Karpas-422 (cell line): ENCODE results near the gene TPM2. TPM values are rescaled to one million over a fixed set of nuclear protein-coding genes. Genes with fewer than 3 reads are reported as not detected.

Experiments
- DNase-seq: peaks from one replicate; pipeline ENCODE4 v3.0.0-alpha.2; 2015
- H2AFZ ChIP-seq: fragments of 200-600 bp; sonication (generic); 2 replicates; pipeline ENCODE4 v1.6.1; 2014; ENCODE audit warnings: antibody characterized with exemption, low read length, mixed read lengths
- H3K27ac ChIP-seq: fragments of 200-600 bp; sonication (generic); 2 replicates; pipeline ENCODE4 v1.5.1; 2014; ENCODE audit warnings: mild to moderate bottlenecking, low read length, moderate library complexity
- H3K27me3 ChIP-seq: fragments of 200-600 bp; sonication (generic); 2 replicates; pipeline ENCODE4 v1.6.1; 2014; ENCODE audit warnings: low read length, mixed read lengths
- H3K36me3 ChIP-seq: fragments of 200-600 bp; sonication (generic); 2 replicates; pipeline ENCODE4 v1.6.1; 2014; ENCODE audit warnings: low read length, mixed read lengths; ENCODE audit not compliant: insufficient read depth
- H3K4me1 ChIP-seq: fragments of 200-600 bp; sonication (generic); 2 replicates; pipeline ENCODE4 v1.6.1; 2014; ENCODE audit warnings: mild to moderate bottlenecking, low read length, mixed read lengths
- H3K4me2 ChIP-seq: fragments of 200-600 bp; sonication (generic); 2 replicates; pipeline ENCODE4 v1.6.1; 2014; ENCODE audit warnings: low read length, low read depth, mild to moderate bottlenecking; ENCODE audit not compliant: poor library complexity, severe bottlenecking
- H3K4me3 ChIP-seq: fragments of 200-600 bp; sonication (generic); 2 replicates; pipeline ENCODE4 v1.5.1; 2014; ENCODE audit warnings: mild to moderate bottlenecking, antibody characterized with exemption, low read length, mixed read lengths
- H3K79me2 ChIP-seq: fragments of 200-600 bp; sonication (generic); 2 replicates; pipeline ENCODE4 v1.6.1; 2014; ENCODE audit warnings: mild to moderate bottlenecking, low read length, mixed read lengths
- H3K9ac ChIP-seq: fragments of 200-600 bp; sonication (generic); 2 replicates; pipeline ENCODE4 v1.6.0; 2014; ENCODE audit warnings: low read length
- H3K9me2 ChIP-seq: fragments of 200-600 bp; sonication (generic), shearing (Covaris generic); replicated peaks from 2 replicates; pipeline ENCODE4 v1.6.0; 2014; ENCODE audit warnings: mild to moderate bottlenecking, low read length, moderate library complexity; ENCODE audit not compliant: insufficient read depth
- H3K9me3 ChIP-seq: fragments of 300-700, 200-600 bp; sonication (generic); 2 replicates; pipeline ENCODE4 v1.6.1; 2014; ENCODE audit warnings: low read length, mixed read lengths
- H4K20me1 ChIP-seq: fragments of 200-600 bp; sonication (generic); 2 replicates; pipeline ENCODE4 v1.6.1; 2014; ENCODE audit warnings: mild to moderate bottlenecking, antibody characterized with exemption, low read length, low read depth; ENCODE audit not compliant: insufficient read depth
- total RNA-seq: library from RNA; depleted of rRNA; stranded (reverse); fragments of >200 nt; shearing (Covaris generic); gene quantifications from 2 replicates; pipeline ENCODE4 v1.2.3, GENCODE V29; 2014; ENCODE audit warnings: low replicate concordance

The TPM2 gene
- total RNA-seq, 1 experiment from 2014 or later: 0.19 TPM

DNA sequence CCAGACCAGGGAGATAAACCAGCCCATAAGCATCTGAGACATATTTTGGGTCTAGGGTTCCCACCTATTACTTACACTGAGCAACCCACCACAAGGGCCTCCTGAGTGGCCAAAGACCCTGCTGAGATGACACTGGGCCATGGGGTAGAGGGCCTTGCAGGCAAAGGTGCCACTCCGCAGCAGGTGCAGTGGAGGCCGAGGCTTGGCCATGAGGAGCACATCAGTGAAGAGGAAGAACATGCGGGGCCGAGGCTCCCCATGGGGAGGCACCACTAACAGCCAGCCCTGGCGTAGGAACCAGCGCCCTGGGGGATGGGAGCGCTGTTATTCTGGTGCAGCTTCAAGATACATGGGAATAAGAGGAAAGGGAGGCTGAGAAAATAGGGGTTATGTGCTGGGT, 27.3 kb downstream of the TPM2 start:
- no peak for DNase-seq
- Histone ChIP-seq H3K27ac (0 out of 2 replicates have a peak overlapping the region, but pooled peaks have one; percentile 14), H3K9ac (peak overlapping the region; percentile 36; the same call in 1 of the 2 replicates), H3K9me2 (no peaks in the 10 kb centered on the region), H3K9me3 (no peaks in the 10 kb centered on the region), H3K36me3 (peaks cover 14% of the 10 kb centered on the region; the same call in 1 of the 2 replicates), H4K20me1 (no peaks in the 10 kb centered on the region), H3K4me2 (peak overlapping the region; percentile 80), H3K27me3 (no peaks in the 10 kb centered on the region), H3K79me2 (peaks cover 32% of the 10 kb centered on the region), H3K4me1 (peaks cover 73% of the 10 kb centered on the region), H3K4me3 (peak overlapping the region; percentile 91; the same call in 1 of the 2 replicates), H2AFZ (no peak overlapping the region)

DNA sequence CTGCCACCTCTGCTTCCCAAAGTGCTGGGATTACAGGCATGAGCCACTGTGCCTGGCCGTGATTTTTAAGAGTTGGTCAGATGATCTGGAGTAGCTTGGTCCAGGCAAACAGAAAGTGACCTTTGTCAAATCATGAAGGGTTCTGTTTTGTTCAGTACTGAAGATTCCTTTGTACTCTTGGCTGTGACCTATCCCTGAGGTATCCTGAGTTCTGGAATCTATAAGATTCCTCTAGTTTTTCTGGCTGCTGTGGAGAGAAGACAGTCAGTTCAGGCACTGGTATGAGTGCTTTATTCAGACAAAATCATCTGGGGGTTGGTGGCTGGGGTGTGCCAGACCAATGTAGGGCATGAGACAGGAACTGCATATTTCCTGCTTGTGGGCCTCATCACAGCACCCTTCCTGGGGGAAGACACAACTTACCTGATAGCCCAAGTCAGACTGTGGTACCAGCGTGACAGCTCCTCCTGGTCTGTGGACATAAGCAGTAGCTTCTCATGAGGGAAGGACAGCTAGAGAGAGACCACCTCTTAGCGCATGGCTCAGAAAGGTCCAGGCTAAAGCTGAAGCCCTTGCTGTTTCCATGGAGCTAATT, 27.9 kb downstream of the TPM2 start:
- Histone ChIP-seq H3K27ac (0 out of 2 replicates have a peak overlapping the region, but pooled peaks have one; percentile 14), H3K9ac (peak overlapping the region; percentile 36), H3K4me3 (peak overlapping the region; percentile 14; the same call in 1 of the 2 replicates), H3K4me1 (peaks cover 79% of the 10 kb centered on the region), H3K4me2 (peak overlapping the region; percentile 80), H4K20me1 (no peaks in the 10 kb centered on the region), H3K79me2 (peaks cover 32% of the 10 kb centered on the region), H3K36me3 (peaks cover 14% of the 10 kb centered on the region; the same call in 1 of the 2 replicates), H3K9me2 (no peaks in the 10 kb centered on the region), H2AFZ (no peak overlapping the region), H3K9me3 (no peaks in the 10 kb centered on the region), H3K27me3 (no peaks in the 10 kb centered on the region)
- no peak for DNase-seq

DNA sequence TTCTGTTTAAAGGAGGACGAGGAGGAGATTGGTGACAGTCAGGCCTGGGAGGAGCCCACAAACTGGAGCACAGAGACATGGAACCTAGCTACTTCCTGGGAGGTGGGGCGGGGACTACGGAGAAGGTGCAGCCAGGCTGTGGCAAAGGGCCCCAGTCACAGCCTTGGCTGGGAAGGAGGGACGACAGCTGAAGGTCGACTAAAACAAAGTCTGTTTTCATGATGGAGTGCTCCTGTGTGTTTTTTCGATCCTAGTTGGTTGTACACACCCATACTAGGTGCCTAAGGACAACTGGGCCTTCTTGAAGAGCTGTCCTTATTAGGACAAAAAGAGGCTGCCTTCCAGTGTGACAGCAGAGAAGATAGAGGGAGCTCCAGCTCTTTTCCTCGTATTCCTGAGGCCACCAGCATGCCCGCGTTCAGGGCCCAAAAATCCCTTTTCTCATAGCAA, 28.7 kb downstream of the TPM2 start:
- Histone ChIP-seq H3K4me2 (peak overlapping the region; percentile 90), H3K9ac (peak overlapping the region; percentile 33), H3K9me2 (no peaks in the 10 kb centered on the region), H3K4me3 (peak overlapping the region; percentile 76; the same call in 1 of the 2 replicates), H3K27ac (peak overlapping the region; percentile 80; the same call in 1 of the 2 replicates), H3K9me3 (no peaks in the 10 kb centered on the region), H3K36me3 (peaks cover 14% of the 10 kb centered on the region; the same call in 1 of the 2 replicates), H3K27me3 (no peaks in the 10 kb centered on the region), H4K20me1 (no peaks in the 10 kb centered on the region), H3K79me2 (peaks cover 32% of the 10 kb centered on the region), H2AFZ (no peak overlapping the region), H3K4me1 (peaks cover 76% of the 10 kb centered on the region)
- no peak for DNase-seq

DNA sequence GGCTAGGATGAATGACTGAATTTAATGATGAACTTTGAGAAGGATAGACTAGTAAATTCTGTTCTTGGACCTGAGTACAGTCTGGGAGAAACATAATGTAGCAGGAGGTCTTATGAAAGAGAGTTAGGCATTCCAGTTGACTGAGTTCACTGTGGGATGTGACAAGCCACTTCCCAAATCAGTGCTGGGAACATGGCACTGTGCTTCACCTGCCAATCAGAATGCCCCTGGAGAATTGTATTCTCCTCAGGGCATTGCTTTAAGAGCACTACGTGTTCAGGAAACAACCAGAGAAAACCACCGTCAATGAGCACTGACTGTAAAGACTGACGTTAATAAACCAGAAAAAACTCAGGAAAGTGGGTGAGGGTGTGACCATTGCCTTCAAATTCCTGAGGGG, 30.4 kb downstream of the TPM2 start:
- Histone ChIP-seq H3K4me1 (peaks cover 68% of the 10 kb centered on the region), H3K4me3 (peak overlapping the region; percentile 76)

DNA sequence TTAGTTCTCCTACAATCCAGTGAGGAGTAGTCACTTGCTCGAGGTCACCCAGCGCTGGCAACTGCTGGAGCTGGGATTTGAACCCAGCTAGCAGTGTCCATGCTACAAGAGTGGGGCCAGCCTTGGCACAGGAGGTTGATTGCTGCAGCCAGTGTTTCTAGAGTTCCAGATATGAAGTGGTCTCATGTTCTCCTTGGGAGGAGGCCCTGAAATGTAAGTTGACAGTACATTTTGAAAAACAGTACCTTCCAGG, 30.8 kb downstream of the TPM2 start:
- Histone ChIP-seq H3K9me2 (no peaks in the 10 kb centered on the region), H3K9me3 (no peaks in the 10 kb centered on the region), H3K9ac (peak overlapping the region; percentile 81), H3K36me3 (peaks cover 14% of the 10 kb centered on the region; the same call in 1 of the 2 replicates), H2AFZ (no peak overlapping the region), H3K4me2 (peak overlapping the region; percentile 90), H3K4me1 (peaks cover 64% of the 10 kb centered on the region), H3K27ac (peak overlapping the region; percentile 80), H3K27me3 (no peaks in the 10 kb centered on the region), H3K79me2 (peaks cover 22% of the 10 kb centered on the region), H3K4me3 (peak overlapping the region; percentile 76), H4K20me1 (no peaks in the 10 kb centered on the region)
- DNase-seq: peak; percentile 67

More for the DNA sequence above, 30.4 kb downstream of the TPM2 start:
- H3K9me2 ChIP-seq: no peaks in the 10 kb centered on the region
- H2AFZ ChIP-seq: no peak overlapping the region
- H3K79me2 ChIP-seq: peaks cover 26% of the 10 kb centered on the region
- no peaks in the 10 kb centered on the region for H3K27me3 ChIP-seq
- peak overlapping the region; percentile 80 for H3K27ac ChIP-seq
- peak overlapping the region; percentile 81 for H3K9ac ChIP-seq
- H3K9me3 ChIP-seq: no peaks in the 10 kb centered on the region
- DNase-seq: peak; percentile 68
- H3K4me2 ChIP-seq: peak overlapping the region; percentile 90
- peaks cover 14% of the 10 kb centered on the region; the same call in 1 of the 2 replicates for H3K36me3 ChIP-seq
- H4K20me1 ChIP-seq: no peaks in the 10 kb centered on the region

DNA sequence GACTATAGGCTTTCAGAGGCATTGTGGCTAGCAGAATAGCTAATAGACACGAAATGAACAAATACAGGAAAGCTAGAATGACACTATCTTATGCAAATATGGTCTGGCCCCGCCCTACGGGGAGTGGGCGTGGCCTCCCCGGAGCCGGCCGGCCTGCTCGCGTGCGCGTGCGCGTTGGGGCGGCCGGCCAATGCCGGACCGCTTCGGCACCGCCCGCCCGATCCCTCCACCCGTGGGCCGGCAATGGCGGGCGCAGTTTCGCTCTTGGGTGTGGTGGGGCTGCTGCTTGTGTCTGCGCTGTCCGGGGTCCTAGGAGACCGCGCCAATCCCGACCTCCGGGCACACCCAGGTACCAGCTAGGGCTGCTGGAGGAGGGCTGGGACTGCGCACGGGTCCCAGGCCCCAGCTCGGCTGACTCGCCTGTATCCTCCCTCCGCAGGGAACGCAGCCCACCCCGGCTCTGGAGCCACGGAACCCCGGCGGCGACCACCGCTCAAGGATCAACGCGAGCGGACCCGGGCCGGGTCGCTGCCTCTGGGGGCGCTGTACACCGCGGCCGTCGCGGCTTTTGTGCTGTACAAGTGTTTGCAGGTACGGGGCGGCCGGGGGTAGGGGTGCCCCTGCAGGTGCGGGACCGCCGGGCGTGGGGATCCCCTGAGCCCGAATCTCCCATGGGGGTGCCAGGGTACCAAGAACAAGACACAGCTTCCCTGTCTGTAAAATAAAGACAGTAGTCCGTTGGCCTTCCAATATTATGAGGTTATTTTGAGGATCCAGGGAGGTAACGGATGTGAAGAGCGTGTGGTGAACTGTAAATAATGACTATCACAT, 31.4 kb downstream of the TPM2 start, which contains the start of gene CCDC107:
CCDC107 (plus strand) TSS at position 156 of the 831 bp plus-strand sequence; CDS start at position 244, 88 bp downstream.
- peak within 1 kb of the TSS; percentile 76 for H3K4me3 ChIP-seq
- H3K9me3 ChIP-seq: no peaks in the 10 kb centered on the region
- no peaks in the 10 kb centered on the region for H3K27me3 ChIP-seq
- H2AFZ ChIP-seq: peak within 1 kb of the TSS; percentile 52; the same call in 1 of the 2 replicates
- no peaks in the 10 kb centered on the region for H3K9me2 ChIP-seq
- peak within 1 kb of the TSS; percentile 81 for H3K9ac ChIP-seq
- H3K36me3 ChIP-seq: peaks cover 14% of the 10 kb centered on the region; the same call in 1 of the 2 replicates
- DNase-seq: peak; percentile 95
- peaks cover 58% of the 10 kb centered on the region for H3K4me1 ChIP-seq
- H3K79me2 ChIP-seq: peaks cover 16% of the 10 kb centered on the region
- H3K4me2 ChIP-seq: peak within 1 kb of the TSS; percentile 90
- H4K20me1 ChIP-seq: no peaks in the 10 kb centered on the region
- H3K27ac ChIP-seq: peak within 1 kb of the TSS; percentile 80

DNA sequence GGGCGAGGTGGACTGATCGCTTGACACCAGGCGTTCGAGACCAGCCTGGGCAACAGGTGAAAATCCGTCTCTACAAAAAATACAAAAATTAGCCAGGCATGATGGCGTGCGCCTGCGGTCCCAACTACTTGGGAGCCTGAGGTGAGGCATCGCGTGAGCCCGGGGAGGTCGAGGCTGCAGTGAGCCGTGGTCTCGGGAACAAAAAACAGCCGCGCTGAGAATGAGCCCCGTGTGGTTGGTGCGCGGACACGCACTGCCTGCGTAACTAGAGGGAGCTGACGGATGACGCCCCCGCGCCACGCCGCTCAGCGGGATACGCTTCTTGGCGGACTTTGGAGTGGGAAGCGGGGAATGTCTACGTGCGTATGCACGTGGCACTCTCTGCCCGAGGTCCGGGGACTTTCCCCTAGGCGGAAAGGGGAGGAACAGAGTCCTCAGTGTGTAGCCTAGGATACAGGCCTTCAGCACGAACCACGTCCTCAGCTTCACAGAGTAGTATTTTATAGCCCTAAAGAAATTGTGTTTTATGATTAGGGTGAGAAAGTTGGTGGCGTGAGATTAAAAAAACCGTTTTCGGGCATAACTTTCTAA, 32.1 kb downstream of the TPM2 start, which contains the start of gene RMRP:
RMRP (minus strand) TSS at position 474 of the 591 bp plus-strand sequence.
- H3K36me3 ChIP-seq: peaks cover 9% of the 10 kb centered on the region; the same call in 1 of the 2 replicates
- peak within 1 kb of the TSS; percentile 52; the same call in 1 of the 2 replicates for H2AFZ ChIP-seq
- DNase-seq: peak; percentile 96
- peak within 1 kb of the TSS; percentile 90 for H3K4me2 ChIP-seq
- peaks cover 51% of the 10 kb centered on the region for H3K4me1 ChIP-seq
- peak within 1 kb of the TSS; percentile 80 for H3K27ac ChIP-seq
- no peaks in the 10 kb centered on the region for H3K27me3 ChIP-seq
- H4K20me1 ChIP-seq: no peaks in the 10 kb centered on the region
- H3K9me2 ChIP-seq: no peaks in the 10 kb centered on the region
- H3K9ac ChIP-seq: peak within 1 kb of the TSS; percentile 81
- peak within 1 kb of the TSS; percentile 76 for H3K4me3 ChIP-seq
- no peaks in the 10 kb centered on the region for H3K9me3 ChIP-seq
- peaks cover 9% of the 10 kb centered on the region for H3K79me2 ChIP-seq
